K562 treated with DMSO at 1 percent for 4 hours (cell line): ENCODE measurements around the gene TNIK. TPM values are rescaled to one million over a fixed set of nuclear protein-coding genes. Genes with fewer than 3 reads are reported as not detected.

Source experiments
- total RNA-seq: library from RNA; unstranded; fragments of 300-600 nt; gene quantifications from 2 replicates; pipeline ENCODE4 v1.2.3, GENCODE V29; 2022; ENCODE audit not compliant: insufficient read depth

TNIK gene
- 19.5 and 20.3 TPM in 2 replicates for total RNA-seq

DNA sequence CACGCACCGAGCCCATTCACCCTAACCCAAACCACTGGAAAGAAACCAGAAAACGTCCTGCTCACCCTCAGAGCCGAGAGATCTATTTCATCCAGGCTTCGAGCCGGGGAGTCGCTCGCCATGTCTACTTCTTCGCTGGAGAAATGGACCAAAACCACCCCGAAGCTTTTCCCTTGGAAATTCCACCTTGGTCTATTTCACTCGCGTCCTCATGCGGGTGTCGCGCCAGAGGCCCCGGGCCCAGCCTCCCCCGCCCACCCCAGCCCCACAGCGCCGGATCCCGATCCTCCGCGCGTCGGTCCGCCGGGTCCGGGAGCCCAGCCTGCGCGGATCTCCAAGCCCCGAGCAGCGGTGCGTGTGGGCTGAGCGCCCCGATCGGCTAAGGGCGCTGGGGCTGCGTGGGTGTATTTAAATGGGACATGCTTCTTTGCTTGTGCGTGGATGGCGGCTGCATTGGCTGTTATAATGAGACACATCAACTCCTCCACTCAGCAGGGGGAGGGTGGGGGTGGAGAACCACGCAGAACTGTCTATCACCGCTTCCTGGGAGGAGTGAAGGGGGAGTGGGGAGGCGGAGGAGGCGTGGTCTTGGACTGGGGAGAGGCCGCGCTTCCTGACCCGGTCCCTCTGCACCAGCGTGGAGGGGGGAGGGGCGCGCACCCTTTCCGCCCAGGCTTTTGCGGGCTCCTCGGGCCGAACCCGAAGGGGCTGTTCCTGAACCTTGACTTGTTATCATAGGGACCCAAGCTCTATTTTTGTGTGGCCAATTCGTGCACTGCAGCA is at the start of gene TNIK:
TNIK (minus strand) TSS at position 464 of the 783 bp plus-strand sequence; CDS start at position 122, 342 bp downstream.

DNA sequence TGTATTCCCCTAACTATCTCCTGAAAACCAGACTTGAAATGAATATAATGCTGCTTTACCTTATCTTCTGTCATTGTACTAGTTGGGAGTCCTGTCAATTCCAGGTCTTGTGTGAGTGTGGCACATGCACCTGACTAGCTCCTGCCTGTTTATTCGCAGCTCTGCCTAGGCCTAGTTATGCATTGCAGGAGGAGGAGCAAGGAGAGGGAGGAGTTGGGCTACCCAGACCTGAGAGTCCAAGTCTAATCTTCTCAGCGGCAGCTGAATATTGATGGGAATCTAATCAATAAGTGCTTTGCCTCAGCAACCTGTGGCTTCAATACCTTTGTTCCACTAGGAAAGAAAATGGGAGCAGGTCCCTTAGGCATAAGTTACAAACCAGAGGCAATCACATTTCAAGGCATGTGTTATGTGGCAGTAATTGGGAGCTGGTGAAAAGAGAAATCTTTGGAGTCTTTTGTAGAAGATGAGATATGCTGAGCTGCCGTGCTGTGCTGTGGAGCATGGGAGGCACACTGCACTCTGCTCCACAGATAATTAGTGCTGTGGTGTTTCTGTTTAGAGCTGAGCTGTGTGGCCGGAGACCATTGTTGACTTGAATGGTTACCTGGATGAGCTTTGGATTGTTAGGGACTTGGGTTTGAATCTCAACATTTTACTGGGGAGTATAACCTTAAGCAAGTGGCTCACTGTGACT is 433.5 kb downstream of the TNIK start, which contains the start of gene SLC2A2:
SLC2A2 (minus strand) TSS at position 124 of the 697 bp plus-strand sequence; CDS start at position 74, 50 bp downstream.

